Aorta (tissue), 5 donors: Measurements from ENCODE around the gene EBF4. TPM values are rescaled to one million over a fixed set of nuclear protein-coding genes. Genes with fewer than 3 reads are reported as not detected.

Experiments used
- ATAC-seq: fragments of 200-7000 bp; cut with Tn5 transposase; one replicate; pipeline ENCODE4 v1.9.1; 2022; ENCODE audit warnings: moderate library complexity; ENCODE audit not compliant: low FRiP score
- DNase-seq, 2 donors: peaks; one replicate each; pipeline ENCODE4 v3.0.0-alpha.2; 2020
- H3K27ac ChIP-seq, 2 donors: one replicate each; pipeline ENCODE4 v1.5.1; 2013; ENCODE audit warnings: low read length in 2 of 2, mild to moderate bottlenecking in 2 of 2, moderate library complexity in 2 of 2, control low read depth in 1 of 2, inconsistent platforms in 1 of 2, low read depth in 1 of 2
- H3K27me3 ChIP-seq, 2 donors: one replicate each; pipeline ENCODE4 v1.6.1; 2013; ENCODE audit warnings: control low read depth in 1 of 2, low read length in 1 of 2, mild to moderate bottlenecking in 1 of 2, moderate library complexity in 1 of 2; ENCODE audit not compliant: insufficient read depth in 2 of 2, control insufficient read depth in 1 of 2
- H3K36me3 ChIP-seq, 2 donors: one replicate each; pipeline ENCODE4 v1.6.1; 2013; ENCODE audit warnings: control low read depth in 1 of 2, low read length in 1 of 2, mild to moderate bottlenecking in 1 of 2; ENCODE audit not compliant: insufficient read depth in 2 of 2, control insufficient read depth in 1 of 2
- H3K4me1 ChIP-seq, 2 donors: one replicate each; pipeline ENCODE4 v1.6.1; 2013; ENCODE audit warnings: low read length in 2 of 2, control low read depth in 1 of 2, mild to moderate bottlenecking in 1 of 2, moderate library complexity in 1 of 2; ENCODE audit not compliant: insufficient read depth in 2 of 2, control insufficient read depth in 1 of 2
- H3K4me3 ChIP-seq, 2 donors: one replicate each; pipeline ENCODE4 v1.5.1; 2013; ENCODE audit warnings: low read length in 2 of 2, control low read depth in 1 of 2, mild to moderate bottlenecking in 1 of 2
- H3K9me3 ChIP-seq: one replicate; pipeline ENCODE4 v1.6.1; 2013; ENCODE audit warnings: mild to moderate bottlenecking, low read length; ENCODE audit not compliant: control insufficient read depth
- WGBS, 2 donors: extraction: QIAGEN DNeasy Blood & Tissue Kit; methylation state at CpG; one replicate each; pipeline ENCODE4 v1.1.7; 2013; 5-methylcytosine and 5-hydroxymethylcytosine counted together
- intact Hi-C, 2 donors: fragments of 100-400 bp; cut with DNase I; formaldehyde crosslinking; loops; one replicate each; pipeline versions ENCODE4 v1.14.2 to v1.15.0; 2022
- polyA plus RNA-seq, 2 donors: library from polyadenylated mRNA; stranded (reverse); fragments of 200-250 nt; gene quantifications; one replicate each; pipeline ENCODE4 v1.2.3, GENCODE V29; 2013
- total RNA-seq, 2 donors: library from RNA; stranded (reverse); fragmentation: NEBNext Ultra II Directional; extraction: Animal tissue kit (Norgen Biotek cat#: 25700); gene quantifications; one replicate each; pipeline ENCODE4 v1.2.1, GENCODE V29; 2021
- donor health status: healthy with polysubstance abuse.
- donor health status: Bipolar disorder and iron deficiency.
- donor health status: DM: no; HTN: no; CAD: no.
- donor health status: DM: no; HTN: no; CAD: no.
- donor health status: DM: yes; HTN: yes; CAD: no.

Gene EBF4
- total and polyA plus RNA-seq, 4 donors, result 10.8 to 30.3 (median 18.3) TPM

- Histone ChIP-seq H3K9me3 (peaks cover 4% of the 10 kb centered on the region), H3K27ac (no peak overlapping the region), H3K36me3 (no peaks in the 10 kb centered on the region), H3K27me3 (peaks cover 0 to 6% of the 10 kb centered on the region in 2 donors), H3K4me1 (no peaks in the 10 kb centered on the region), H3K4me3 (no peak overlapping the region)
- DNase-seq, result no peak
- WGBS, 2 donors, result 25 to 35% methylated on average over 12 of the region's 12 CpGs
- intact Hi-C loops, result no loop called here
- ATAC-seq, result no peak
Observed at GRCh38 chr20:2771631-2772080, 79.1 kb downstream of the EBF4 start.

GRCh38 chr20:2773812-2774211 lies 81.2 kb downstream of the EBF4 start:
- intact Hi-C loops, result no loop called here
- 90 to 92% methylated on average over 9 of the region's 9 CpGs for WGBS, 2 donors
- ATAC-seq (no peak), DNase-seq (no peak)
- H3K4me3 ChIP-seq, result no peak overlapping the region
- H3K4me1 ChIP-seq, result no peaks in the 10 kb centered on the region
- H3K36me3 ChIP-seq, result no peaks in the 10 kb centered on the region
- no peak overlapping the region for H3K27ac ChIP-seq
- H3K9me3 ChIP-seq, result peaks cover 4% of the 10 kb centered on the region
- H3K27me3 ChIP-seq, result peaks cover 0 to 6% of the 10 kb centered on the region in 2 donors

DNA sequence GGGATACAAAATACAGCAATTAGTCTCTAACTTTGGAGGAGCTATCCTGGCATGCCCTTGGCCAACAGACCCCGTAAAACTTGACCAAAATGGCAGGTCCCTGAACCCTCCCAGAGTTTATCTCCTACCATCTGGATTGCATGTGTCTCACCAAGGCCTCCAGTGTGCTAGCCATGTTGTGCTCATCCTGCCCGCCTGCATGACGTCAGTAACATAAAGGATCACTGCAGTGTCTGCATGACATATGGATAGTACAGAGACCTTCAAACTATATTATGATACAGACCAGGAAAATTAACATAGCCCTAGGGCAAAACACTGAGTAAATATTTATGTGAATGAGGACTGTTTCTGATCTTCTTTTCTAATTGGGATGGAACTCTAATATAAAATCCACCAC lies 82.6 kb downstream of the EBF4 start:
- H3K36me3 ChIP-seq, result no peaks in the 10 kb centered on the region
- H3K9me3 ChIP-seq, result peaks cover 4% of the 10 kb centered on the region
- ATAC-seq (no peak), DNase-seq (no peak)
- H3K27me3 ChIP-seq, result peaks cover 0 to 6% of the 10 kb centered on the region in 2 donors
- no peak overlapping the region for H3K4me3 ChIP-seq
- 73 to 78% methylated on average over 3 of the region's 3 CpGs for WGBS, 2 donors
- intact Hi-C loops, result no loop called here
- no peak overlapping the region for H3K27ac ChIP-seq
- no peaks in the 10 kb centered on the region for H3K4me1 ChIP-seq

DNA sequence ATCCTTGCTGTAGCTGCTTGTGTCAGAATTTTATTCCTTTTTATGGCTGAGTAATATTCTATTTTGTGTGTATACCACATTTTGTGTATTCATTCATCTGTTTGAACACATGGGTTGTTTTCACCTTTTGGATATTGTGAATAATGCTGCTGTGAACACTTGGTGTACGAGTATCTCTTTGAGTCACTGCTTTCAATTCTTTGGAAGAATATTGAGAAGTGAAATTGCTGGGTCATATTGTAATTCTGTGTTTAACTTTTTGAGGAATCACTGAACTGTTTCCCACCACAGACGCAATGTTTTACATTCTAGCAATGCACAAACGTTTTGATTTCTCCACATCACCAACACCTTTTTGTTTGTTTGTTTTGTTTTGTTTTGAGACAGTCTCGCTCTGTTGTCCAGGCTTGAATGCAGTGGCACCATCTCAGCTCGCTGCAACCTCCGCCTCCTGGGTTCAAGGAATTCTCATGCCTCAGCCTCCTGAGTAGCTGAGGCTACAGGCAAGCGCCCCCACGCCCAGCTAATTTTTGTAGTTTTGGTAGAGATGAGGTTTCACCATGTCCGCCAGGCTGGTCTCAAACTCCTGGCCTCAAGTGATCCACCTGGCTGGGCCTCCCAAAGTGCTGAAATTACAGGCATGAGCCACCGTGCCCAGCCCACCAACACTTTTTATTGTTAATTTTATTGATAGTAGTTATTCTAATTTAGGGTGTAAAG lies 86.2 kb downstream of the EBF4 start:
- H3K27me3 ChIP-seq, result peaks cover 0 to 8% of the 10 kb centered on the region in 2 donors
- peaks cover 4% of the 10 kb centered on the region for H3K9me3 ChIP-seq
- H3K4me1 ChIP-seq, result no peaks in the 10 kb centered on the region
- no peak for ATAC-seq
- WGBS, 2 donors, result 75 to 79% methylated on average over 10 of the region's 10 CpGs
- no peak overlapping the region for H3K27ac ChIP-seq
- intact Hi-C loops, result no loop called here
- H3K36me3 ChIP-seq, result no peaks in the 10 kb centered on the region
- DNase-seq, result no peak
- no peak overlapping the region for H3K4me3 ChIP-seq

GRCh38 chr20:2780948-2781347 lies 88.4 kb downstream of the EBF4 start:
- intact Hi-C loops, result no loop called here

GRCh38 chr20:2783908-2784566 lies 91.5 kb downstream of the EBF4 start:
- Histone ChIP-seq H3K27ac (no peak overlapping the region), H3K4me1 (no peaks in the 10 kb centered on the region), H3K4me3 (no peak overlapping the region), H3K27me3 (peaks cover 0 to 2% of the 10 kb centered on the region in 2 donors), H3K9me3 (no peaks in the 10 kb centered on the region), H3K36me3 (no peaks in the 10 kb centered on the region)
- intact Hi-C loops, result no loop called here
- no peak for ATAC-seq
- DNase-seq, result no peak
- 83 to 84% methylated on average over 6 of the region's 6 CpGs for WGBS, 2 donors

More at GRCh38 chr20:2780948-2781347, 88.4 kb downstream of the EBF4 start:
- 30 to 33% methylated on average over 3 of the region's 3 CpGs for WGBS, 2 donors
- H3K27me3 ChIP-seq, result peaks cover 0 to 3% of the 10 kb centered on the region in 2 donors
- H3K4me1 ChIP-seq, result no peaks in the 10 kb centered on the region
- H3K27ac ChIP-seq, result no peak overlapping the region
- H3K4me3 ChIP-seq, result no peak overlapping the region
- peaks cover 1% of the 10 kb centered on the region for H3K9me3 ChIP-seq
- ATAC-seq (no peak), DNase-seq (no peak)
- no peaks in the 10 kb centered on the region for H3K36me3 ChIP-seq

- no peaks in the 10 kb centered on the region for H3K36me3 ChIP-seq
- no peaks in the 10 kb centered on the region for H3K4me1 ChIP-seq
- no peaks in the 10 kb centered on the region for H3K9me3 ChIP-seq
- H3K27me3 ChIP-seq, result no peaks in the 10 kb centered on the region
- no peak overlapping the region for H3K4me3 ChIP-seq
- intact Hi-C loops, result no loop called here
- WGBS, 2 donors, result 92 to 93% methylated on average over 6 of the region's 6 CpGs
- no peak overlapping the region for H3K27ac ChIP-seq
- DNase-seq (no peak), ATAC-seq (no peak)
Observed at GRCh38 chr20:2793471-2793870, 100.9 kb downstream of the EBF4 start.

DNA sequence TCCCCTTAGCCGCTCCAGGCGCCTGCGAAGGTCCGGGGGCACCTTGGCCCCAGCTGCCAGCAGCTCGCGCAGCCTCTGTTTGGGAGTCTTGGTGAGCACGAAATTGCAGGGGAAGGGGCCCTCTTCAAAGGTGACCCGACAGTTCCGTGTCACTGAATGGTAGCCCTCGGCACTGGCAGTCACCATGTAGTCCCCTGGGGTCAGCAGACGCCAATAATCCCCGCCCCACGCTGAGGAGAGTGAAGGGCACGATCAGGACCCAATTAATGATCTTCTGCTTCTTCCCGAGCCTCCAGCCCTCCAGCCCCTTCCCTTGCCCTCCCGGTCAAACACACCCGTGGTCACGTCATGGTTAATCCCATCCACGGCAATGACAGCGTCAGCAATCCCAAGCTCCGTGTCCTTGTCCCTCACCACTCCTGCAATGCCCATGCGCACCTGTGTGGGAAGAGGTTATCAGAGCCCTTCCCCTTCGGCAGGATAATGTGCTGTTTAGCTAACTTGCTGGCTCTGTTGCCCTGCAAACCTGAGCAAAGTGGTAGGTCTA lies 101.7 kb downstream of the EBF4 start:
- no peak overlapping the region for H3K4me3 ChIP-seq
- no peak for ATAC-seq
- H3K27me3 ChIP-seq, result no peaks in the 10 kb centered on the region
- no peak overlapping the region for H3K27ac ChIP-seq
- no peak for DNase-seq
- H3K4me1 ChIP-seq, result no peaks in the 10 kb centered on the region
- 89 to 91% methylated on average over 23 of the region's 23 CpGs for WGBS, 2 donors
- H3K9me3 ChIP-seq, result no peaks in the 10 kb centered on the region
- H3K36me3 ChIP-seq, result no peaks in the 10 kb centered on the region
- intact Hi-C loops, result no loop called here
